Measurements from ENCODE around the gene ASIC2.

ASIC2 gene

DNA sequence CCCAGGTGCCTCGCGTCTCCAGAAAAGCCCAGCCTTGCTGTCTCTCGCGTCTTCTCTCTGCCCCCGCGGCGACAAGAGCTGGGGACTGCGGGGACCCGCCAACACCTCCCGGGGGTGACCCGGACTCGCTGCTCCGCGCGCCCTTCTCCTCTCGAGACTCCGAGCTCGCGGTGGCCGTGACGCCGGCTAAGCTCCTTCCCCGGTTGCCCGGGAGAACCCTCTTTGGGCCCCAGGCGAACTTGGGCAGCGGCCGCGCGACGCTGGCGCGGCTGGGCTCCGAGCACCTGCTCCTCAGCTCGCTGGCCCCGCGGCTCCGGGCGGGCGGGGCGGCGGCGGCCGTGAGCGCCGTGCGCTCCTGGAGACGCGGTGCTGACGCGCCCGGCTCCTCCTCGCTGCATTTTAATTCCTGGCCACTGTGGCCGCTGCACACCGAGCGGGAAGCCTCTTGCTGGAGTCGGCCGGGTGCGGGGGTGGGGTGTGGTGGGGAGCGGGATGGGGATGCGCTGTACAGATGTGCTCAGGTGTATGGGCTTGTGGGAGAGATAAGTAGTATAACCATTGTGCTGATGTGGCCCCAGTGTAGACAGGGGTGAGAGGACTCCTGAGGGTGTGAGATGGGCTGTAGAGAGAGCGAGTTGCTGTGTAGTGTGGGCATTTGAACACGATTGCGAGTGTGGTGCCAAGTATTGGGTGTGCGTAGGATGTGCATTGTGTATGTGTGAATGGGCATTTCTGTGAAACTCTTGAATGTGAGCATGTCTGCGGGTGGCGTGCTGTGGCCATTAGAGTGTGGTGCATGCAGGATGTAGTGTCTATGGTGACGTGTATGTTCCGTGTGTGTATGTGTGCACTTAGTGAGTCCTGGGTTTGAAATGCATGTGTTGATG, at the start of gene ASIC2:
Gene ASIC2, minus strand, starts transcription at position 315 of the 887 bp plus-strand sequence.
- DNase-seq, result peak; percentile 17

- DNase-seq, result no peak
These were observed 48.9 kb upstream of the ASIC2 start for GRCh38 chr17:33342025-33342424.

DNA sequence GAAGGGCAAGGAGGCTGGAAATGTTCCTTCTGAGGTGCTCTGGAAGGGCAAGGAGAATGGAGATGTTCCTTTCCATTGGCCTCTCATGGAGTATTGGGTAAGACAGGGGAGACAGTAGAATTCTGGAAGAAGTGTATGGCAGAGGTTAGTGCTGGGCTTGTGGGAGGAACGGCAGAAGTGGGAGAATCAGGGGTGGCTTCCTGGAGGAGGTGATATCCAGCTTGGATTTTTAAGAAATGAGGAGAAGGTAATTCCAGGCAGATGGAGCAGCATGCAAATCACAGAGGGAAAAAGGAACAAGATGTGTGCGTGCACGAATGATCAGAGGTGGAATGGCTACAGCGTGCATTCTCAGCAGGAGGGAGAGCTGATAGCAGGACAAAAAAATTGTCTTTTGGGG, 45.1 kb upstream of the ASIC2 start:
- no peak for DNase-seq

DNA sequence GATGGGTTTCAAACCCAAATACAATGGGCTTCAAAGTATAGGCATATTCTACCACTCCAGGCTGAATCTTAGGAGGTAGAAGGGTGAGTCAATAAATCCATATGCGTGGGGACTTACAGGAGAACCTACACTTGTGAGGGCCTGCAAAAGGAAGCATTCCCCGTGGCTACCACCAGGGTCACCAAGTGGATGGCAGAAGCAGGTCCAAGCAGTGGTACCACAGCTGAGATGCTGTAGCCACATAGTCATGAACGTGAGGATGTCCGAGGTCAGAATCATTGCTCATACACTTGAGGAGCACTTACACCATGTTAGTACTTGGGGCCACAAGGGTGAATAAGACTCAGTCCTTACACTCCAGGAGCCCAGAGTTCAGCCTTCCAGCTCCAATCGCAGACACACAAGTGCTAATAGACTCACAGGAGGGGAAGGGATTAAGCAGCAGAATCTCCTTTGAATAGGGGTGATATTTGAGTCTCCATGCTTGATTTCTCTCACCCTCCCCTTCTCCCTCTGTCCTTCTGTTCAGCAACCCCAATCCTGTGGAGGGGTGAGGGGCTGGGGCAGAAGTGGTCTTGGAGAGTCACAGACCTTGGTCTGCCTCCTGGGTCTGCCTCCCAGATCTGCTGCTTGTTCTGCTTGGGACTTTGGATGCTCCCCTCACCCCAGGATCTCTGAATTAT, 42.5 kb upstream of the ASIC2 start:
- DNase-seq, result no peak

DNA sequence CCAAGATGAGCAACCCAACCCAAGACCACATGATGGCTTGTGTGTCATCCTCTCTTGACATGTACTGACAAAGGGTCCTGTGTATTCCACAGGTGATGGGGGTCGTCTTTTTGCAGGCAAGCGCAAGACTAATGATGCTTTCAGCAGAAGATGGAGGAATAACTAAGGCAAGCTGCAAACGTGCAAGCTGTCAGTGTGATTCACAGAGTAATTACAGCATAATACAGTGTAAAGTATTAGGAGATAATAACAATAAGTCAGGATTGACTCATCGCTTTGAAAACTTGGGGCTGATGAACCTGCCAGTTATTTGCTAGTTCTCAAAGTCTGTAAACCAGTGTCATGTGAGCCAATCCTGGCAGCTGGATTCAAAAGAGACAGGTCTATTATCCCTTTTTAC, 41.6 kb upstream of the ASIC2 start:
- DNase-seq, result no peak

GRCh38 chr17:33330877-33331276, 37.8 kb upstream of the ASIC2 start:
- DNase-seq, result no peak

GRCh38 chr17:33328129-33328528, 35.0 kb upstream of the ASIC2 start:
- no peak for DNase-seq

DNA sequence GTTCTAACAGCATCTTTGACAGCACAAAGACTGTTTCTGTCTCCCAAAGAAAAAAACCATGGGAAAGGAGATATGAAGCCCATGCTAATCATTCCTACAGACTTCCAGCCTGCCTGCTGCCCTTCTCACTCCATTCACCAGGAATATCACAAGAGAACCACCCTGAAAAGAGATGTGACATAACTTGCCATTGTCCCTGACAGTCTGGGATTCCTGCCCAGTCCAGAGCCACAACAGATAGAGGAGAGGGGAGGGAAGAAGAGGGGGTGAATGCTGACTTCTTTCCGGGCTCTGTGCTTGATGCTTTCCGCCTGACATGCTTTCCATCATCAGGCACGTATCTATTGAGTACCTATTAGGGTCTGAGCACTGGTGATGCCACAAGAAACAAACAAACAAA, 31.6 kb upstream of the ASIC2 start:
- DNase-seq, result no peak

- no peak for DNase-seq
These were observed 29.0 kb upstream of the ASIC2 start for GRCh38 chr17:33322063-33322462.

GRCh38 chr17:33318241-33318640, 25.1 kb upstream of the ASIC2 start:
- no peak for DNase-seq

DNA sequence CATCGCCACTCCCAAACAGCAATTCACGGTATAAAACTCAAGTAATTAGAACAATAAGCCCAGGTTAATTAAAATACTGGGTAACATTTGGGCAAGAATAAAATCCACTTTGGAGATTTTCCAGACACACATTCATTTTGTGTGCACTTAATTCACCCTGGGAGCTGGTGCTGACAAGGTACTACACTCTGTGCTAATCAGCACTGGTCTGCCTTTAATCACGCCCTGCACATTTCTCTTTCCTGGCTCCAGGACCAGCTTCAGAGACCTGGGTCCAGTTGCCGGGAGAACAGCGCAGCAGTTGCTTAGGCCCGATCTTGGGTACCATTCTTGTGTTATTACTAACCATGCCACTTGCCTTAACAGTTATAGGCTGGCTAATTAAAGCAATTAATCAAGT, 23.7 kb upstream of the ASIC2 start:
- DNase-seq, result no peak

DNA sequence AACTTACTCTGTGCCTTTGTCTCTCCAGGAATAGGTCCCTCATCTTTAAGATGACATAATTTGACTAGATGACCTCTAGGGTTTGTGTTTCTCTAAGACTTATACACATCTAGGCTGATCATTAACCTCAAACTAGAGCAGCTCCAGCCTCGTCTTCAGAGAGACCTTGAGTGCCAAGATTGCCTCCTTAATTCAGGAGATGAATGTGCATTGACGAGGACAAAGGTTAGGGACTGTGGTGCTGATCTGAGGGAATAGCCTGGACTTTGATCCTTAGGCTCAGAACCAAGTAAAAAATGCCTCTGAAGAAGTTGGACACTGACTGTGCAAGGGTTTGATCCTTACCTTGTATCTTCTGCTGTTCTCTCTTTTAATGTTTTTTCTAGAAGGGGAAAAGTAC, 17.2 kb upstream of the ASIC2 start:
- DNase-seq, result no peak

DNA sequence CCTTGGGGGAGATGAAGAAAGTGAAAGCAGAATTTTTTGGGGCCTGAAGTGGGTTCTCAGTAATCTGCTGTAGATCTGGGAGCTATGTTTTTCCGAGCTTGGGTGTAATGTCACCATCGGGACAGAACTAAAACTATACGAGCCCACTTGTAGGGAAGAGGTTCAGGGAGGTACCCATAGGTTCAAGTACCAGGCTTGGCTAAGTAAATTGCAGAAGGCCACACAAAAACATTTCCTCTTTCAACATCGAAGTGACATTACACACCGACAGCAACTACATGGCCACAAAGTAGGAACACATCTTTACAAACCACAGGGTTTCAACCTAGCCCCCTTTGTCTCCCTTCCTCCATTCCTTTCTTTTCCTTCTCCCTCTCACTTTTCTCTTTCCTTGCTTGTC, 10.2 kb upstream of the ASIC2 start:
- no peak for DNase-seq

DNA sequence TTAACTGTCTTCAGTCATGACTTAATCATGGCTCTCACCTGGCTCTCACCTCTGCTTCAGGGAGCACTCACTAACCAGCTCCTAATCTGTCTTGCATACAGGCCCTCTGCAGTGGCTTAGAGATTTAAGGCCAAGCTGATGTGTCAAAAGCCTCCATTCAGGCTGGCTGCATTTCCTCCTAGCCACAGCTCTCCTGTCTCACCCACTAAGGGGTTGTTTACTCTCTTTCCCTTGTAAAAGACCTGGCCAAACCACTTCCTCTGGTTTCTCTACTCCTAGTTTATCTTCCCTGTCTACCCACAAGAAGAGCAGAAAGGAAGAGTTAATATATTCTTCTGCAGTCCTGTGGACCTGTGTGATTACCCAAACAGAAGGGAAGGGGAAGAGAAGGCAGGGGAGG, 9.3 kb upstream of the ASIC2 start:
- no peak for DNase-seq

GRCh38 chr17:33300241-33300640, 7.1 kb upstream of the ASIC2 start:
- no peak for DNase-seq

- DNase-seq, result no peak
These were observed 6.0 kb upstream of the ASIC2 start for GRCh38 chr17:33299115-33299514.

GRCh38 chr17:33297643-33298042, 4.5 kb upstream of the ASIC2 start:
- no peak for DNase-seq

GRCh38 chr17:33294994-33295393, 1.9 kb upstream of the ASIC2 start:
- no peak for DNase-seq

DNA sequence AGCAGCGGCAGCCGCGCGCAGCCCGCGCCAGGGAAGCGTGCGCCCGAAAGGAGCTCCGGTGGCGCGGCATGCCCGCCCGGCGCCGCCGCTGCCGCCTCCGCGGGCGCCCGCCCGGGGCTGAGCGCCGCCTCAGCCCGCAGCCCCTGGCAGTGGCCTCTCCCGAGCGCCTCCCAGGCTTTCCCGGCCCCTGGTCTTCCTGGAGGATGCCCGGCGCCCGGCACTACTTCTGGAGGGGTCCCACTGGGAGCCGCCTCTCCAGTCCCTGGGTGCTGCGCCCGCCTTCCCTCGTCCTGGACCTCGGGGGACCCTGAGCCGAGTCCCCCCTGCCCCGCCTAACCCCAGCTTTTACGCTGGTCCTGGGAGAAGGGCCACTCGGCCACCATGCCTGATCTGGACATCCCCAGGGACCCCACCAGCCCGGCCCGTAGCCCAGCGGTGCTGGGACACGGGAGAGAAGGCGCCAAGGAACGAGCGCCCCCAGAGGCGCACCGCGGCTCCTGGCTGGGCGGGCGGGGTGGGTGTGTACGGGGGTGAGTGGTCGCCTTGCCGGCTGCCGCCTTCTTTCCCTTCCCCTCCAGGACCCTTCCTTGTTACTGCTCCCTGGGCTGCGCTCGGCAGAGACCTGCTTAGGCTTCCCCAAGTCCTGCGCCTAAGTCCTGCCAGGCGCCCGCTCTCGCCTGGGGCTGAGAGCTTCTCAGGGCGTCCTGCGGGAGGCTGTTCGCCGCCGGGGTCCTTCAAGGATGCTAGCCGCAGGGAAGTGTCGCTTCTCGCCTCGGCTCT, 704 bp downstream of the ASIC2 start:
- DNase-seq, result no peak

GRCh38 chr17:33291248-33292200, 1.6 kb downstream of the ASIC2 start:
- no peak for DNase-seq

- no peak for DNase-seq
These were observed 2.8 kb downstream of the ASIC2 start for GRCh38 chr17:33290253-33290652.

DNA sequence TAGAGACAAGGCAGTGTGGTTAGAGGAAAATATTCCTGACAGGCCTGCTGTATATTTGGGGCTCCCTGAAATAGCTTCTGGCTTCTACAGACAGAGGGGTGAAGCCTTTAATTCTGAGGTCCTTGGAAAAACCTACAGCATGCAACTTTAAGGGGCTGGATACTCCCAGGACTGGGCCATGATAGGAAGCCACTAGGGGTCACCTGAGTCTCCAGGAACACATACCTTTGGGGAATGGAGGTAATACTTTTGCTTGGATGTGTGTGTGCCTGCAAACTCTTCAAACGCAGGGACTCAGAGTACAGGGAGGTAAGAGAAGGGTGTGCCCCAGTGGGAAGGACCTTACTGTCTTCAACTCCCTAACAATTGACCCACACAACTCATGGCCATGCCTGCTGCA, 4.1 kb downstream of the ASIC2 start:
- DNase-seq, result no peak
